Osteocyte (in vitro differentiated cells): ENCODE measurements around the gene SLC35C1. TPM values are rescaled to one million over a fixed set of nuclear protein-coding genes. Genes with fewer than 3 reads are reported as not detected.
"Not testable (repeated sequence)": the region's sequence is repeated elsewhere in the genome, so short reads cannot be mapped to it uniquely, and the experiment has no call there.

Experiments used
- DNase-seq: peaks from one replicate; pipeline ENCODE4 v3.0.0; 2021; ENCODE audit warnings: mixed read lengths; ENCODE audit not compliant: unreplicated experiment; ENCODE audit errors: extremely low spot score
- H3K27ac Mint-ChIP-seq: one replicate; pipeline ENCODE4 v1.8.0; 2021; ENCODE audit warnings: mild to moderate bottlenecking, mixed read lengths; ENCODE audit not compliant: unreplicated experiment
- H3K27me3 Mint-ChIP-seq: one replicate; pipeline ENCODE4 v1.8.0; 2021; ENCODE audit warnings: mixed read lengths; ENCODE audit not compliant: unreplicated experiment
- H3K36me3 Mint-ChIP-seq: one replicate; pipeline ENCODE4 v1.8.0; 2021; ENCODE audit warnings: mixed read lengths; ENCODE audit not compliant: unreplicated experiment
- H3K4me1 Mint-ChIP-seq: one replicate; pipeline ENCODE4 v1.8.0; 2021; ENCODE audit warnings: mixed read lengths; ENCODE audit not compliant: unreplicated experiment
- H3K4me3 Mint-ChIP-seq: one replicate; pipeline ENCODE4 v1.8.0; 2021; ENCODE audit warnings: mild to moderate bottlenecking, moderate library complexity, mixed read lengths; ENCODE audit not compliant: unreplicated experiment
- H3K9me3 Mint-ChIP-seq: one replicate; pipeline ENCODE4 v1.8.0; 2021; ENCODE audit warnings: mixed read lengths; ENCODE audit not compliant: unreplicated experiment
- total RNA-seq: library from RNA; stranded (reverse); gene quantifications from 2 replicates; pipeline ENCODE4 v1.2.1, GENCODE V29; 2021
- TF ChIP-seq, protein P1 (sequence below): fragments of 200-600 bp; sonication (generic); IDR thresholded peaks from 2 replicates; pipeline ENCODE4 v1.5.0; 2021; ENCODE audit warnings: antibody characterized with exemption, mild to moderate bottlenecking, moderate library complexity

SLC35C1 gene
- total RNA-seq, 1 donor from 2014 or later = 17.5 TPM

DNA sequence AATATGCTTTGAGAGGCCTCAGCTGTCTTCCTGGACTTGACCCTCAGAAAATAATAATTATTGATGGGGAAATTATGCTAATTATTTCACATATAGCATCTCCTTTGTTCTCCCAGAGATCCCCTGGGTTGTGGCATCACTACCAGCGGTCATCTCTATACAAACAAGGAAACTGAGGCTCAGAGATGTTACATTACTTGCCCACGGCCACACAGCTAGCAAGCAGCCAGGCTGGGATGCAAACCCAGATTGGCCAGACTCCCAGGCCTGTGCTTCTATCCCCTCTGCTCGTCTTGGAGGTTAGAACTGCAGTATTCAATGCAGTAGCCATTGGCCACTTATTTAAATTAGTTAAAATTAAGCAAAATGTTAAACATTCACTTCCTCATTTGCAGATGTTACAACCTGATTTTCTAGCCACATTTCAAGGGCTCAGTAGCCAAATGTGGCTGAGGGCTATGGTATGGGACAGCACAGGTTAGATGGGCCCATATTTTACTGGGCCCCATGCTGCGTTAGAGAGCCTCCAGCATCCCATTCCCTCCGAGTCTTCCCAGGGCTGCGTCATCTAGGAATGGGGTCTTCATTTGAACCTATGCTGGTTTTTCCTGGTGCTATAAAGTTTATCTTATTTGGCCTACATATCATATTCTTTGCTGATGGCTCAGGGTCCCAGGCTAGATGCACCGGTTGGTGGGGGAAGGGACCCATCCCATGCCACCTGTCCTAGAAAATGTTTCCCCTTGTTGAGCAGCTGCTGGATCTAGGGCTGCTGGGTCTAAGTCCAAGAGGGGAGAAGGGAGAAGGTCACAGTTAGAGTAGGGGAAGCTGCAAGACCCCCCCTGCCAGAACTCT, 2.2 kb downstream of the SLC35C1 start:
- Mint-ChIP-seq H3K27ac (peak overlapping the region; percentile 28), H3K27me3 (no peaks in the 10 kb centered on the region), H3K36me3 (peaks cover 16% of the 10 kb centered on the region), H3K4me3 (peak overlapping the region; percentile 1), H3K9me3 (no peaks in the 10 kb centered on the region), H3K4me1 (peaks cover 32% of the 10 kb centered on the region)
- TF ChIP-seq, protein P1, sequence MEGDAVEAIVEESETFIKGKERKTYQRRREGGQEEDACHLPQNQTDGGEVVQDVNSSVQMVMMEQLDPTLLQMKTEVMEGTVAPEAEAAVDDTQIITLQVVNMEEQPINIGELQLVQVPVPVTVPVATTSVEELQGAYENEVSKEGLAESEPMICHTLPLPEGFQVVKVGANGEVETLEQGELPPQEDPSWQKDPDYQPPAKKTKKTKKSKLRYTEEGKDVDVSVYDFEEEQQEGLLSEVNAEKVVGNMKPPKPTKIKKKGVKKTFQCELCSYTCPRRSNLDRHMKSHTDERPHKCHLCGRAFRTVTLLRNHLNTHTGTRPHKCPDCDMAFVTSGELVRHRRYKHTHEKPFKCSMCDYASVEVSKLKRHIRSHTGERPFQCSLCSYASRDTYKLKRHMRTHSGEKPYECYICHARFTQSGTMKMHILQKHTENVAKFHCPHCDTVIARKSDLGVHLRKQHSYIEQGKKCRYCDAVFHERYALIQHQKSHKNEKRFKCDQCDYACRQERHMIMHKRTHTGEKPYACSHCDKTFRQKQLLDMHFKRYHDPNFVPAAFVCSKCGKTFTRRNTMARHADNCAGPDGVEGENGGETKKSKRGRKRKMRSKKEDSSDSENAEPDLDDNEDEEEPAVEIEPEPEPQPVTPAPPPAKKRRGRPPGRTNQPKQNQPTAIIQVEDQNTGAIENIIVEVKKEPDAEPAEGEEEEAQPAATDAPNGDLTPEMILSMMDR = no peak
- DNase-seq = no peak

DNA sequence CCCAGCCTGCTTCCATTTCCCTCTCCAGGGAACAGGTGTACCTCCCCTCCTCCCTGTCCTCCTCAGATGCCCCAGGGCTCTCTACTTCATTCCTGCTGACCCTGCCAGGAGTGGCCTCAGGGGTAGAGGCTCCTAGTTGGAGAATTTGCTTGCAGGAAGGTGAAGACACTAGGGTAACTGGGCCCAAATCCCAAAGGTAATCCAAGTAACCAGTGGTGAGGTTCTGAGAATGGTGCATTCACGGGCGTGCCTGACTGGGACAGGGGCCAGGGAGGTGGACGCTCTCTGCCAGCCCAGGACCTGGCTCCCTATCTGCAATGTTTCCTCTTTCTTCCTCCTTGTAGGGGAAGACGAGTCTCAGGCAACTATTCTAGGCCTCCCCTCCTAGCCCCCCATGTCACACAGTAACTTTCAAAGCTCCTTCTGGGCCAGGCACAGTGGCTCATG, 2.9 kb downstream of the SLC35C1 start:
- no peak for DNase-seq
- Mint-ChIP-seq H3K4me3 (peak overlapping the region; percentile 10), H3K27ac (no peak overlapping the region), H3K27me3 (no peaks in the 10 kb centered on the region), H3K36me3 (peaks cover 16% of the 10 kb centered on the region), H3K4me1 (peaks cover 30% of the 10 kb centered on the region), H3K9me3 (no peaks in the 10 kb centered on the region)
- TF ChIP-seq, protein P1 = no peak

DNA sequence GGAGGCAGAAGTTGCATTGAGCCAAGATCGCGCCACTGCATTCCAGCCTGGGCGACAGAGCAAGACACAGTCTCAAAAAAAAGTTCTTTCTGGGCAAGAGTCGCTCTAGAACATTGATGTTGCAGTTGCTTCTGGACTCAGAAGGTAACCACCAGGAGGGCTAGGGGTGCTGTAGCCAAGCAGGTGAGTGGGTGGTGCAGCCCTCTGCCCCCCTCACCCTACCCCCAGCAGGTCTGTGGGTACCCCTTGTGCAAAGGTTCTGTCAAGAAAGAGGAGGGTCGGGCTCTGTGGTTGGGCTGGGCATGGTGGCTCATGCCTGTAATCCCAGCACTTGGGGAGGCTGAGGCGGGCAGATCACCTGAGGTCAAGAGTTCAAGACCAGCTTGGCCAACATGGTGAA, 3.5 kb downstream of the SLC35C1 start:
- peaks cover 16% of the 10 kb centered on the region for H3K36me3 Mint-ChIP-seq
- not testable (repeated sequence) for DNase-seq, H3K4me3 Mint-ChIP-seq, H3K27me3 Mint-ChIP-seq, H3K27ac Mint-ChIP-seq, H3K9me3 Mint-ChIP-seq
- peaks cover 30% of the 10 kb centered on the region for H3K4me1 Mint-ChIP-seq

DNA sequence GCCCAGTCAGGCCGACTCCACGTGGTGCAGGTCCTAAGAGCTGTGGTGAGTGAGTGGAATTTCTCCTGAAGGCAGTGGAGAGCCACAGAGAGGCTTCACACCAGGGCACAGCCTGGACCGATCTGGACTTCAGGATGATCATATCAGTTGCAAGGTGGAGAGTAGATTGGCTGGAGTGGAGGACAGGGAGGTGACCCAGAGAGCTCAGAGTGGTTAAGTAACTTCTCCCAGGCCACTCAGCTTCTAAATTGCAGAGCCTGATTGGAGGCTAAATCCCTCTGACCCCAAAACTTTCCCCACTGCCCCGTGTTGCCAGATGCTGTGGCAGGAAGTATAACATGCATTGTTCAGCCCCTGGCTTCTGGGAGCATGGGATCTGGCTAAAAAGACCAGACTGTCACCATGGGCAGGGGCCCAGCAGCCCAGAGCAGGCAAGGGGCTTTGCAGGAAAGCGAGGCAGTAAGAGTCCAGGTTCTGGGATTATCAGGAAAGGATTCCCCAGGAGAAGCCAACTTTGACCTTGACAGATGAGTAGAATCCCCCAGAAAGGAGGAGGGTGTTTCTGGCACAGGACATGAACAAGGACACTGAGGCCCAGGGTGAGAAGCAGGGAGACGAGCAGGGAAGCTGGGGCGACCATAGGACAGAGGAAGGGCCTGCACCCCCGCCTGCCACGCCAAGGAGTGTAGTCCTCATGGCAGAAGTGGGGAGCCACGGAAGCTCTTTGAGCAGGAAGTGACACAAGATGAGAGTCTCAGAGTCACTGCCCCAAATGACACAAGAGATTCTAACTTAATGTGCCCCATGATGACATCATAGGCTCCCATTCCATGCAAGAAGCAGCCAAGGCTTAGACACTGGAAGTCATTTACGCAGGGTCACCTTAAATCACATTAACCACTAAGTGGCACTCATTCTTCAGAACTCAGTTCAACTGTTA, 4.8 kb downstream of the SLC35C1 start:
- no peak for DNase-seq
- Mint-ChIP-seq H3K4me3 (no peak overlapping the region), H3K27me3 (no peaks in the 10 kb centered on the region)

DNA sequence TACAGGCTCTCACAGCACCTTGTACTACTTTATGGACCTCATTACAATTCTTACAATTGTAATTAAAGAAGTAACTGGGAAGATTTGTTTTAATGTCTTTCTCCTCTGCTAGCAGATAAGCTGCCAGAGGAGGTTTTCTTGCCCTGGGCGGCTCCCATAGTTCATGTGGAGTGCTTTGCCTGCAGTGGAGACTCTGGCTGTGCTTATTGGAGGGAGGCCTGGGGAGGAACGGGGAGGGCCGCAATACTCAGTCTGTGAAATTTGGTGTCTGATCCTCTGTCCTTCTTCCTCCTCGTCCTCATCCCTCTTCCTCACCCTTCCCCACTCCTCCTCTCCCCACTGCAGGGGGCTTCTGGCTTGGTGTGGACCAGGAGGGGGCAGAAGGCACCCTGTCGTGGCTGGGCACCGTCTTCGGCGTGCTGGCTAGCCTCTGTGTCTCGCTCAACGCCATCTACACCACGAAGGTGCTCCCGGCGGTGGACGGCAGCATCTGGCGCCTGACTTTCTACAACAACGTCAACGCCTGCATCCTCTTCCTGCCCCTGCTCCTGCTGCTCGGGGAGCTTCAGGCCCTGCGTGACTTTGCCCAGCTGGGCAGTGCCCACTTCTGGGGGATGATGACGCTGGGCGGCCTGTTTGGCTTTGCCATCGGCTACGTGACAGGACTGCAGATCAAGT, 5.6 kb downstream of the SLC35C1 start:
- H3K36me3 Mint-ChIP-seq = peaks cover 16% of the 10 kb centered on the region
- peaks cover 26% of the 10 kb centered on the region for H3K4me1 Mint-ChIP-seq
- DNase-seq = no peak
- H3K9me3 Mint-ChIP-seq = no peaks in the 10 kb centered on the region
- no peak overlapping the region for H3K4me3 Mint-ChIP-seq
- TF ChIP-seq, protein P1 = no peak
- H3K27ac Mint-ChIP-seq = no peak overlapping the region
- H3K27me3 Mint-ChIP-seq = no peaks in the 10 kb centered on the region

More for the DNA sequence above, 4.8 kb downstream of the SLC35C1 start:
- H3K36me3 Mint-ChIP-seq = peaks cover 16% of the 10 kb centered on the region
- H3K4me1 Mint-ChIP-seq = peaks cover 26% of the 10 kb centered on the region
- TF ChIP-seq, protein P1 = no peak
- H3K27ac Mint-ChIP-seq = no peak overlapping the region
- H3K9me3 Mint-ChIP-seq = no peaks in the 10 kb centered on the region
